GM18873 (cell line): Measurements from ENCODE around the gene SNX3.

Source experiments
- ATAC-seq: cut with Tn5 transposase; IDR thresholded peaks from one replicate; pipeline ENCODE4 v1.9.1; 2021; ENCODE audit warnings: mild to moderate bottlenecking, moderate library complexity, moderate number of reproducible peaks; ENCODE audit not compliant: unreplicated experiment, low FRiP score

The SNX3 gene

GRCh38 chr6:108171918-108172516 is 88.8 kb downstream of the SNX3 start:
- ATAC-seq, result no peak

- no peak for ATAC-seq
These were observed 89.4 kb downstream of the SNX3 start for GRCh38 chr6:108171291-108171917.

GRCh38 chr6:108170332-108171290 is 90.2 kb downstream of the SNX3 start:
- ATAC-seq, result no peak

GRCh38 chr6:108169464-108170331 is 91.1 kb downstream of the SNX3 start:
- ATAC-seq, result no peak

GRCh38 chr6:108168501-108169463 is 92.1 kb downstream of the SNX3 start:
- no peak for ATAC-seq

- no peak for ATAC-seq
These were observed 92.8 kb downstream of the SNX3 start for GRCh38 chr6:108168090-108168463.

- ATAC-seq, result no peak
These were observed 93.3 kb downstream of the SNX3 start for GRCh38 chr6:108167449-108168089.

GRCh38 chr6:108166664-108167448 is 94.0 kb downstream of the SNX3 start:
- no peak for ATAC-seq

GRCh38 chr6:108165714-108166663 is 94.9 kb downstream of the SNX3 start, which contains the start of gene NR2E1:
TSS of gene NR2E1 (plus strand) at chr6:108166022. CDS start at chr6:108166766, 744 bp downstream.
- ATAC-seq, result no peak

GRCh38 chr6:108164815-108165706 is 95.8 kb downstream of the SNX3 start:
- no peak for ATAC-seq

- no peak for ATAC-seq
These were observed 96.4 kb downstream of the SNX3 start for GRCh38 chr6:108164543-108164814.

- ATAC-seq, result no peak
These were observed 96.9 kb downstream of the SNX3 start for GRCh38 chr6:108163644-108164542.

GRCh38 chr6:108163267-108163643 is 97.6 kb downstream of the SNX3 start:
- ATAC-seq, result no peak

GRCh38 chr6:108161724-108162282 is 99.0 kb downstream of the SNX3 start:
- no peak for ATAC-seq
